Panc1 (cell line): ENCODE data around the gene SLC25A12. TPM values are rescaled to one million over a fixed set of nuclear protein-coding genes. Genes with fewer than 3 reads are reported as not detected.

ENCODE experiments used
- ATAC-seq: fragments of 200-7000 bp; cut with Tn5 transposase; 2 replicates; pipeline ENCODE4 v1.9.1; 2020; ENCODE audit warnings: mild to moderate bottlenecking, moderate library complexity
- BruUV-seq: library from RNA; stranded (reverse); fragments of 400-500 nt; replicated peaks from 2 replicates; lab custom pipeline; 2021; lab: Mats Ljungman, UMichigan
- CTCF ChIA-PET: fragments of 300-600 bp; sonication (Branson Sonifier 250); formaldehyde crosslinking; loops from one replicate; lab custom pipeline; 2022; ENCODE audit warnings: antibody characterized with exemption; lab: Charles Lee
- POLR2A ChIA-PET: fragments of 300-600 bp; sonication (Branson Sonifier 250); formaldehyde crosslinking; loops from one replicate; lab custom pipeline; 2022; ENCODE audit warnings: antibody characterized with exemption; lab: Charles Lee
- DNase-seq: peaks from one replicate; pipeline ENCODE4 v3.0.0-alpha.2; 2010; ENCODE audit warnings: low read depth, low spot score
- H3K27ac ChIP-seq: 2 replicates; pipeline ENCODE4 v1.5.1; 2011; ENCODE audit warnings: mild to moderate bottlenecking, low read length, inconsistent platforms
- H3K27me3 ChIP-seq: fragments of 200-500 bp; sonication (Bioruptor generic); 2 replicates; pipeline ENCODE4 v1.6.0; 2014; ENCODE audit warnings: low read length, inconsistent platforms; ENCODE audit not compliant: control insufficient read depth, insufficient read depth
- H3K36me3 ChIP-seq: fragments of 200-500 bp; sonication (Bioruptor generic); 2 replicates; pipeline ENCODE4 v1.5.1; 2014; ENCODE audit warnings: inconsistent platforms, mild to moderate bottlenecking, low read length, moderate library complexity; ENCODE audit not compliant: control insufficient read depth, insufficient read depth
- H3K4me1 ChIP-seq: 2 replicates; pipeline ENCODE4 v1.5.1; 2011; ENCODE audit warnings: inconsistent platforms, mild to moderate bottlenecking, low read length, moderate library complexity; ENCODE audit not compliant: control insufficient read depth, insufficient read depth
- H3K4me3 ChIP-seq, 2 experiments: 2 replicates each; pipeline ENCODE4 v1.5.1; 2011 to 2012; ENCODE audit warnings: low read depth in 2 of 2, low read length in 2 of 2, mild to moderate bottlenecking in 2 of 2, inconsistent platforms in 1 of 2, moderate library complexity in 1 of 2
- H3K9me3 ChIP-seq: fragments of 200-500 bp; sonication (Bioruptor generic); 2 replicates; pipeline ENCODE4 v1.5.1; 2014; ENCODE audit warnings: low read depth, mild to moderate bottlenecking, inconsistent platforms, low read length, moderate library complexity; ENCODE audit not compliant: control insufficient read depth, insufficient read depth
- POLR2AphosphoS5 ChIP-seq: IDR thresholded peaks from 2 replicates; pipeline ENCODE4 v1.6.1; 2012; ENCODE audit warnings: mild to moderate bottlenecking, low read depth, low read length, moderate library complexity
- SIN3A ChIP-seq: IDR thresholded peaks from 2 replicates; pipeline ENCODE4 v1.6.1; 2012; ENCODE audit warnings: low read depth, mild to moderate bottlenecking, low read length, moderate library complexity, borderline replicate concordance; ENCODE audit not compliant: insufficient read depth
- TCF7L2 ChIP-seq: IDR thresholded peaks from 2 replicates; pipeline ENCODE4 v1.6.1; 2011; ENCODE audit warnings: mild to moderate bottlenecking, low read depth, low read length, inconsistent platforms
- in situ Hi-C: cut with HindIII; loops from 2 replicates; pipeline ENCODE4 v1.10.0; 2016; ENCODE audit warnings: low sequenced_read_pairs, low pct_unique_long_range_greater_than_20kb
- intact Hi-C: fragments of 100-400 bp; cut with micrococcal nuclease; formaldehyde crosslinking; loops from one replicate; pipeline ENCODE4 v1.10.0; 2022; ENCODE audit not compliant: unreplicated experiment
- total RNA-seq: library from RNA; stranded (reverse); gene quantifications from one replicate; pipeline ENCODE4 v1.2.1, GENCODE V29; 2021; ENCODE audit not compliant: unreplicated experiment
- TF ChIP-seq, protein P1 (sequence below), 2 experiments: IDR thresholded peaks; 2 replicates each; pipeline ENCODE4 v1.6.1; 2011 to 2012; ENCODE audit warnings: low read depth in 2 of 2, control low read depth in 1 of 2, low read length in 1 of 2, mild to moderate bottlenecking in 1 of 2, moderate library complexity in 1 of 2; ENCODE audit not compliant: insufficient read depth in 1 of 2
- TF ChIP-seq, protein P2 (sequence below): fragments of 450-650 bp; IDR thresholded peaks from 2 replicates; pipeline ENCODE4 v1.5.1; 2017; ENCODE audit warnings: mild to moderate bottlenecking

Gene SLC25A12
- total RNA-seq, 1 experiment from 2014 or later: 17.8 TPM

DNA sequence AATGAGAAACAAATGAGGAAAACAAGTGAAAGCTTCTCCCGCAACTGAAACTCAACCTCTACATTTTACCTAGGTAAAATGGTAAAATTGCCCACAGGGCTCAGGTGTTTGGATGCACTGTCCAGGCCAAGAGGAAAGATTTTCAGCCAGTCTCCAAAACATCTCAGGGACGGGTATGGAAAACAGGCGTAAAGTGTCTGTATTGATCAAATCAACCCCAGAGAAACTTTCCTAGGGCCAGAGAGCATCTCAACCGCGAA is 27.9 kb upstream of the SLC25A12 start:
- intact Hi-C loops: loop anchor here (5.0 kb wide), 1 partner anchor 180 kb away; the partner anchor contains the start of gene DLX2

DNA sequence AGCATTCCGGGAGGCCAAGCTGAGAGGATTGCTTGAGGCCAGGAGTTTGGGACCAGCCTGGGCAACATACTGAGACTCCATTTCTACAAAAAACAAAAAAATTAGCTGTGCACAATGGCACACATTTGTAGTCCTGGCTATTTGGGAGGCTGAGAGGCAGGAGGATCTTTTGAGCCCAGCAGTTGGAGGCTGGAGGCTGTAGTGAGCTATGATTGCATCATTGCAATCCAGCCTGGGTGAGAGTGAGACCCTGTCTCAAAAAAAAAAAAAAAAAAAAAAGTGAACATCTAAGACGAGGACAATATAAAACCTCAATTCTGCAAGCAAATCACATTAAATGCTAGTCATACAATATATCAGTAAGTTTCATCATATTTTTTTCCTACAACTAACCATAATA is 25.4 kb upstream of the SLC25A12 start:
- DNase-seq (no peak), ATAC-seq (no peak)
- no TSS peak for BruUV-seq
- peaks cover 14% of the 10 kb centered on the region; the same call in 1 of the 2 replicates for H3K4me1 ChIP-seq
- ChIA-PET CTCF (no interaction called here), POLR2A (no interaction called here)
- intact Hi-C loops (no loop called here), in situ Hi-C loops (no loop called here)
- no peaks in the 10 kb centered on the region for H3K9me3 ChIP-seq
- no peak overlapping the region for H3K4me3 ChIP-seq
- TF ChIP-seq POLR2AphosphoS5 (no peak), SIN3A (no peak), TCF7L2 (no peak)
- TF ChIP-seq, protein P1, sequence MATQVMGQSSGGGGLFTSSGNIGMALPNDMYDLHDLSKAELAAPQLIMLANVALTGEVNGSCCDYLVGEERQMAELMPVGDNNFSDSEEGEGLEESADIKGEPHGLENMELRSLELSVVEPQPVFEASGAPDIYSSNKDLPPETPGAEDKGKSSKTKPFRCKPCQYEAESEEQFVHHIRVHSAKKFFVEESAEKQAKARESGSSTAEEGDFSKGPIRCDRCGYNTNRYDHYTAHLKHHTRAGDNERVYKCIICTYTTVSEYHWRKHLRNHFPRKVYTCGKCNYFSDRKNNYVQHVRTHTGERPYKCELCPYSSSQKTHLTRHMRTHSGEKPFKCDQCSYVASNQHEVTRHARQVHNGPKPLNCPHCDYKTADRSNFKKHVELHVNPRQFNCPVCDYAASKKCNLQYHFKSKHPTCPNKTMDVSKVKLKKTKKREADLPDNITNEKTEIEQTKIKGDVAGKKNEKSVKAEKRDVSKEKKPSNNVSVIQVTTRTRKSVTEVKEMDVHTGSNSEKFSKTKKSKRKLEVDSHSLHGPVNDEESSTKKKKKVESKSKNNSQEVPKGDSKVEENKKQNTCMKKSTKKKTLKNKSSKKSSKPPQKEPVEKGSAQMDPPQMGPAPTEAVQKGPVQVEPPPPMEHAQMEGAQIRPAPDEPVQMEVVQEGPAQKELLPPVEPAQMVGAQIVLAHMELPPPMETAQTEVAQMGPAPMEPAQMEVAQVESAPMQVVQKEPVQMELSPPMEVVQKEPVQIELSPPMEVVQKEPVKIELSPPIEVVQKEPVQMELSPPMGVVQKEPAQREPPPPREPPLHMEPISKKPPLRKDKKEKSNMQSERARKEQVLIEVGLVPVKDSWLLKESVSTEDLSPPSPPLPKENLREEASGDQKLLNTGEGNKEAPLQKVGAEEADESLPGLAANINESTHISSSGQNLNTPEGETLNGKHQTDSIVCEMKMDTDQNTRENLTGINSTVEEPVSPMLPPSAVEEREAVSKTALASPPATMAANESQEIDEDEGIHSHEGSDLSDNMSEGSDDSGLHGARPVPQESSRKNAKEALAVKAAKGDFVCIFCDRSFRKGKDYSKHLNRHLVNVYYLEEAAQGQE (IDR thresholded peaks at IDR 0.05; ENCODE audit: insufficient read depth in 1 of 2, low read depth in 2 of 2, low read length in 1 of 2): no peak
- TF ChIP-seq, protein P2, sequence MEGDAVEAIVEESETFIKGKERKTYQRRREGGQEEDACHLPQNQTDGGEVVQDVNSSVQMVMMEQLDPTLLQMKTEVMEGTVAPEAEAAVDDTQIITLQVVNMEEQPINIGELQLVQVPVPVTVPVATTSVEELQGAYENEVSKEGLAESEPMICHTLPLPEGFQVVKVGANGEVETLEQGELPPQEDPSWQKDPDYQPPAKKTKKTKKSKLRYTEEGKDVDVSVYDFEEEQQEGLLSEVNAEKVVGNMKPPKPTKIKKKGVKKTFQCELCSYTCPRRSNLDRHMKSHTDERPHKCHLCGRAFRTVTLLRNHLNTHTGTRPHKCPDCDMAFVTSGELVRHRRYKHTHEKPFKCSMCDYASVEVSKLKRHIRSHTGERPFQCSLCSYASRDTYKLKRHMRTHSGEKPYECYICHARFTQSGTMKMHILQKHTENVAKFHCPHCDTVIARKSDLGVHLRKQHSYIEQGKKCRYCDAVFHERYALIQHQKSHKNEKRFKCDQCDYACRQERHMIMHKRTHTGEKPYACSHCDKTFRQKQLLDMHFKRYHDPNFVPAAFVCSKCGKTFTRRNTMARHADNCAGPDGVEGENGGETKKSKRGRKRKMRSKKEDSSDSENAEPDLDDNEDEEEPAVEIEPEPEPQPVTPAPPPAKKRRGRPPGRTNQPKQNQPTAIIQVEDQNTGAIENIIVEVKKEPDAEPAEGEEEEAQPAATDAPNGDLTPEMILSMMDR: no peak
- H3K36me3 ChIP-seq: no peaks in the 10 kb centered on the region; the same call in 1 of the 2 replicates
- H3K27me3 ChIP-seq: no peaks in the 10 kb centered on the region
- H3K27ac ChIP-seq: no peak overlapping the region

More for the DNA sequence above, 27.9 kb upstream of the SLC25A12 start:
- H3K4me3 ChIP-seq: peak overlapping the region; percentile 72 to 94
- TF ChIP-seq, protein P2: no peak
- TF ChIP-seq SIN3A: no peak
- in situ Hi-C loops: no loop called here
- ATAC-seq (no peak; the same call in 1 of the 2 replicates), DNase-seq (no peak)
- peak overlapping the region; percentile 81 for H3K27ac ChIP-seq
- no peaks in the 10 kb centered on the region for H3K9me3 ChIP-seq
- no peaks in the 10 kb centered on the region for H3K27me3 ChIP-seq
- ChIA-PET CTCF (no interaction called here), POLR2A (interaction anchor here (0.5 to 1.6 kb wide), 2 partner anchors 9 to 163 kb away, joined by 3 read pairs; partner anchors contain the start of gene DLX1)
- no peaks in the 10 kb centered on the region; the same call in 1 of the 2 replicates for H3K36me3 ChIP-seq
- peaks cover 15% of the 10 kb centered on the region; the same call in 1 of the 2 replicates for H3K4me1 ChIP-seq
- TSS peak; percentile 99 for BruUV-seq
